OCI-LY3 (cell line): ENCODE results near the gene PCSK7.

ENCODE experiments used
- EZH2phosphoT487 ChIP-seq: fragments of 200-600 bp; shearing (Covaris generic); IDR thresholded peaks from 2 replicates; pipeline ENCODE4 v1.6.1; 2018; ENCODE audit warnings: antibody characterized with exemption, mixed run types, low read depth
- TF ChIP-seq, protein P1 (sequence below): fragments of 200-600, 300-600 bp; sonication (generic); IDR thresholded peaks from 2 replicates; pipeline ENCODE4 v1.5.1; 2014; ENCODE audit warnings: antibody characterized with exemption, low read length, low read depth

DNA sequence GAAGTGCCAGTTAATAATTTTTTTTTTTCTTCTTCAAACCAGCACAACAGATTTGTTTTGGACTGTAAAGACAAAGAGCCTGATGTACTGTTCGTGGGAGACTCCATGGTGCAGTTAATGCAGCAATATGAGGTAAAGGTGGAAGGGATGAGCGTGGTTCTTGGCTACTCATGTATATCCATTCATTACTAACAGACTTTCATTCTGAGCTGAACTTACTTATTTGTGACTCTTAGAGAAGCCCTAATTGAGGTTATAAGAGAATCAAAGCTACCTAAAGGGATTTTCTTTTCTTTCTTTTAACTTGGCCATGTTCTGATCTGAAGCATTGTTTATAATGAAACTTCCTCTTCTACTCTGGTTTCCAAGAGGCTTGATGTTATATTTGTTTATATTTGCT is 72.0 kb downstream of the PCSK7 start:
- TF ChIP-seq, protein P1, sequence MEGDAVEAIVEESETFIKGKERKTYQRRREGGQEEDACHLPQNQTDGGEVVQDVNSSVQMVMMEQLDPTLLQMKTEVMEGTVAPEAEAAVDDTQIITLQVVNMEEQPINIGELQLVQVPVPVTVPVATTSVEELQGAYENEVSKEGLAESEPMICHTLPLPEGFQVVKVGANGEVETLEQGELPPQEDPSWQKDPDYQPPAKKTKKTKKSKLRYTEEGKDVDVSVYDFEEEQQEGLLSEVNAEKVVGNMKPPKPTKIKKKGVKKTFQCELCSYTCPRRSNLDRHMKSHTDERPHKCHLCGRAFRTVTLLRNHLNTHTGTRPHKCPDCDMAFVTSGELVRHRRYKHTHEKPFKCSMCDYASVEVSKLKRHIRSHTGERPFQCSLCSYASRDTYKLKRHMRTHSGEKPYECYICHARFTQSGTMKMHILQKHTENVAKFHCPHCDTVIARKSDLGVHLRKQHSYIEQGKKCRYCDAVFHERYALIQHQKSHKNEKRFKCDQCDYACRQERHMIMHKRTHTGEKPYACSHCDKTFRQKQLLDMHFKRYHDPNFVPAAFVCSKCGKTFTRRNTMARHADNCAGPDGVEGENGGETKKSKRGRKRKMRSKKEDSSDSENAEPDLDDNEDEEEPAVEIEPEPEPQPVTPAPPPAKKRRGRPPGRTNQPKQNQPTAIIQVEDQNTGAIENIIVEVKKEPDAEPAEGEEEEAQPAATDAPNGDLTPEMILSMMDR = no peak
- no peak for TF ChIP-seq EZH2phosphoT487
